ENCODE results near the gene ELK4.

Gene ELK4

GRCh38 chr1:205615789-205616188, 16.0 kb downstream of the ELK4 start:
- peaks cover 56% of the 10 kb centered on the region for H3K36me3 ChIP-seq
- TF ChIP-seq, protein P1, sequence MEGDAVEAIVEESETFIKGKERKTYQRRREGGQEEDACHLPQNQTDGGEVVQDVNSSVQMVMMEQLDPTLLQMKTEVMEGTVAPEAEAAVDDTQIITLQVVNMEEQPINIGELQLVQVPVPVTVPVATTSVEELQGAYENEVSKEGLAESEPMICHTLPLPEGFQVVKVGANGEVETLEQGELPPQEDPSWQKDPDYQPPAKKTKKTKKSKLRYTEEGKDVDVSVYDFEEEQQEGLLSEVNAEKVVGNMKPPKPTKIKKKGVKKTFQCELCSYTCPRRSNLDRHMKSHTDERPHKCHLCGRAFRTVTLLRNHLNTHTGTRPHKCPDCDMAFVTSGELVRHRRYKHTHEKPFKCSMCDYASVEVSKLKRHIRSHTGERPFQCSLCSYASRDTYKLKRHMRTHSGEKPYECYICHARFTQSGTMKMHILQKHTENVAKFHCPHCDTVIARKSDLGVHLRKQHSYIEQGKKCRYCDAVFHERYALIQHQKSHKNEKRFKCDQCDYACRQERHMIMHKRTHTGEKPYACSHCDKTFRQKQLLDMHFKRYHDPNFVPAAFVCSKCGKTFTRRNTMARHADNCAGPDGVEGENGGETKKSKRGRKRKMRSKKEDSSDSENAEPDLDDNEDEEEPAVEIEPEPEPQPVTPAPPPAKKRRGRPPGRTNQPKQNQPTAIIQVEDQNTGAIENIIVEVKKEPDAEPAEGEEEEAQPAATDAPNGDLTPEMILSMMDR (IDR thresholded peaks at IDR 0.05): no peak
- H3K4me3 ChIP-seq (ENCODE audit: low read depth in 1 of 2, low read length in 1 of 2): no peak overlapping the region
- peaks cover 0 to 9% of the 10 kb centered on the region in 2 experiments for H3K4me1 ChIP-seq (ENCODE audit: control insufficient read depth in 1 of 2, insufficient read depth in 1 of 2, low read depth in 1 of 2, low read length in 1 of 2)
- H3K27ac ChIP-seq: no peak overlapping the region
- H3K27me3 ChIP-seq: no peaks in the 10 kb centered on the region
- H3K9me3 ChIP-seq: no peaks in the 10 kb centered on the region

GRCh38 chr1:205613854-205614412, 17.9 kb downstream of the ELK4 start:
- no peak overlapping the region for H3K27ac ChIP-seq
- H3K36me3 ChIP-seq: peaks cover 41% of the 10 kb centered on the region
- H3K4me1 ChIP-seq (ENCODE audit: control insufficient read depth in 1 of 2, insufficient read depth in 1 of 2, low read depth in 1 of 2, low read length in 1 of 2): peaks cover 0 to 9% of the 10 kb centered on the region in 2 experiments
- no peak overlapping the region for H3K4me3 ChIP-seq (ENCODE audit: low read depth in 1 of 2, low read length in 1 of 2)
- TF ChIP-seq, protein P1 (IDR thresholded peaks at IDR 0.05): no peak
- no peaks in the 10 kb centered on the region for H3K27me3 ChIP-seq
- H3K9me3 ChIP-seq: no peaks in the 10 kb centered on the region

DNA sequence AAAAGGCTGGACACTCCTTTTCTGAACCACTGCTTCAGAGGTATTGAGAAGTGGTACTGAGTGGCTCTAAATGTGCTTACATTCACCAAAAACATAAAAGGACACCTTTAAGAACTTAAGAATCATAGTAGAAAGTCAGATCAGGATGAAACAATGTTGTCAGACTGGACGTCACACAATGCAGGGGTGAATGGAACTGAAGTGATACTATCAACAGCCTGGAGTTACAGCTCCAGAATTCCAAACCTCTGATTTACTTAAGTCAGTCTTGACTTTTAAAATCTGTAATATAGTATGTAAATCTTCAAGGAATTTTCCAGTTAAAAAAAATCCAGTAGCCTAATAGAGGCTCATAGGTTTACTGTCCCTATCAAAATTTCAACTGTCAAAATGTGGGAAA, 19.3 kb downstream of the ELK4 start:
- Histone ChIP-seq H3K27ac (no peak overlapping the region), H3K27me3 (no peaks in the 10 kb centered on the region), H3K9me3 (no peaks in the 10 kb centered on the region), H3K4me1 (ENCODE audit: control insufficient read depth in 1 of 2, insufficient read depth in 1 of 2, low read depth in 1 of 2, low read length in 1 of 2) (peaks cover 0 to 9% of the 10 kb centered on the region in 2 experiments), H3K4me3 (ENCODE audit: low read depth in 1 of 2, low read length in 1 of 2) (no peak overlapping the region), H3K36me3 (peaks cover 27% of the 10 kb centered on the region)
- TF ChIP-seq, protein P1 (IDR thresholded peaks at IDR 0.05): no peak

DNA sequence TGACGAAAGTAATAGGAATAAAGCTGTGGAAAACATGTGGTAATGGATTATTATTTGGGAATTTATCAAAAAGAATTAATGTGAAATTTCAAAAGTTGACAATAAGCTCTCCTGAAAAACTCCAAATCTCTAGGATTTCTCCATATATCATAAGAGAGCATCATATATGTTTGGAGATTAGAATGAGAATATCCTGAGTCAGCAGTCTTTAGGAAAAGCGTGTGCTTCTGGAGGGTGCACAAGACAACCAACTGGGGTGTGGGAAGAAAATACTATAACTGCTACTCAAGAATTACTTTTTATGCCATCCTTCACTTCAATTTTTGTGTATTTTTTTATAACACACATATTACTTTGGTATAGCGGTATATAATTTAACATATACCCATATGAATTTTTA, 19.7 kb downstream of the ELK4 start:
- no peaks in the 10 kb centered on the region for H3K9me3 ChIP-seq
- no peak overlapping the region for H3K4me3 ChIP-seq (ENCODE audit: low read depth in 1 of 2, low read length in 1 of 2)
- peaks cover 26% of the 10 kb centered on the region for H3K36me3 ChIP-seq
- TF ChIP-seq, protein P1 (IDR thresholded peaks at IDR 0.05): no peak
- no peak overlapping the region for H3K27ac ChIP-seq
- H3K27me3 ChIP-seq: no peaks in the 10 kb centered on the region
- H3K4me1 ChIP-seq (ENCODE audit: control insufficient read depth in 1 of 2, insufficient read depth in 1 of 2, low read depth in 1 of 2, low read length in 1 of 2): peaks cover 0 to 9% of the 10 kb centered on the region in 2 experiments

DNA sequence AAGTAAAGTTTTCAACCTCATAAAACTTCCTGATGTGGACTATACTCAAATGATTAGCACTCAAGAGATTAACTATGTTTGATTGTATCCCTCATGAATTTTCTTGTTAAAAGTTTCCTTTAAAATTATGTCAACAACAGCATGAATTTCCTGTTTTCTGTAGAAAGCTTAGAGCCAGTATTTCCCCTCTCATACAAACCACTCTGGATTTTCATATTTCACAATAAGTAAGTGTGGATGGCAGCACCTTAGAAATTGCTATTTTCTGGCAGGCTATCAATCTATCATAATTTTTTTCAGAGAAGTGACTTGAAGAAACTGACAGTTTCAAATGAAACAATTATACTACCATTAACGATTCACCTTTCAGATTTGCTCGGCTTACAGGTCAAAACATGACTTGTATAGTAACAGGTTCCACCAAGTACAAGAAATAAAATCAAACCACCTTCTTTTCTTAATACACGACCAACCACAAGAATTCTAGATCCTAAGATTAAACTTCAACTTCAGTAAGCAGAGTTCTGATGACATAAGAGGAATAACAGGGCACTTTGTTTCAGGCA, 20.8 kb downstream of the ELK4 start:
- Histone ChIP-seq H3K27ac (no peak overlapping the region), H3K4me3 (ENCODE audit: low read depth in 1 of 2, low read length in 1 of 2) (no peak overlapping the region), H3K27me3 (no peaks in the 10 kb centered on the region), H3K36me3 (peaks cover 15% of the 10 kb centered on the region), H3K9me3 (no peaks in the 10 kb centered on the region), H3K4me1 (ENCODE audit: control insufficient read depth in 1 of 2, insufficient read depth in 1 of 2, low read depth in 1 of 2, low read length in 1 of 2) (peaks cover 0 to 9% of the 10 kb centered on the region in 2 experiments)
- TF ChIP-seq, protein P1 (IDR thresholded peaks at IDR 0.05): no peak

Data from neutrophil (primary cell).